Immature natural killer cell (primary cell): ENCODE results near the gene HFE. TPM values are rescaled to one million over a fixed set of nuclear protein-coding genes. Genes with fewer than 3 reads are reported as not detected.
"Not testable (repeated sequence)": the region's sequence is repeated elsewhere in the genome, so short reads cannot be mapped to it uniquely, and the experiment has no call there.

Experiments
- DNase-seq, 3 donors: peaks; one replicate each; pipeline ENCODE4 v3.0.0; 2022; ENCODE audit warnings: mixed read lengths in 1 of 3
- H3K27ac Mint-ChIP-seq, 6 donors: one replicate each; pipeline ENCODE4 v1.8.0; 2020; ENCODE audit warnings: mixed read lengths in 6 of 6, mild to moderate bottlenecking in 5 of 6, inconsistent platforms in 4 of 6, moderate library complexity in 3 of 6
- H3K27me3 Mint-ChIP-seq, 3 donors: one replicate each; pipeline ENCODE4 v1.8.0; 2020 to 2021; ENCODE audit warnings: low read depth in 3 of 3, mild to moderate bottlenecking in 3 of 3, mixed read lengths in 3 of 3, moderate library complexity in 3 of 3, inconsistent platforms in 1 of 3
- H3K36me3 Mint-ChIP-seq, 3 donors: one replicate each; pipeline ENCODE4 v1.8.0; 2020; ENCODE audit warnings: mixed read lengths in 3 of 3, inconsistent platforms in 2 of 3, mild to moderate bottlenecking in 2 of 3
- H3K4me1 Mint-ChIP-seq, 2 donors: one replicate each; pipeline ENCODE4 v1.8.0; 2020; ENCODE audit warnings: inconsistent platforms in 2 of 2, mild to moderate bottlenecking in 2 of 2, mixed read lengths in 2 of 2, moderate library complexity in 1 of 2
- H3K4me3 Mint-ChIP-seq, 5 donors: one replicate each; pipeline ENCODE4 v1.8.0; 2020; ENCODE audit warnings: mild to moderate bottlenecking in 5 of 5, mixed read lengths in 5 of 5, inconsistent platforms in 3 of 5, moderate library complexity in 3 of 5
- H3K9me3 Mint-ChIP-seq, 6 donors: one replicate each; pipeline ENCODE4 v1.8.0; 2020; ENCODE audit warnings: mild to moderate bottlenecking in 6 of 6, mixed read lengths in 6 of 6, inconsistent platforms in 4 of 6, moderate library complexity in 3 of 6
- polyA plus RNA-seq, 3 donors: library from polyadenylated mRNA; unstranded; fragments of 300-500 nt; fragmentation: Illumina TruSeq; gene quantifications; one replicate each; pipeline ENCODE4 v1.2.3, GENCODE V29; 2021

Gene HFE
- polyA plus RNA-seq: 1 to 10 TPM in 2 of 3 donors, under 1 TPM in 1; 0.90 to 5.1 (median 1.8) TPM

DNA sequence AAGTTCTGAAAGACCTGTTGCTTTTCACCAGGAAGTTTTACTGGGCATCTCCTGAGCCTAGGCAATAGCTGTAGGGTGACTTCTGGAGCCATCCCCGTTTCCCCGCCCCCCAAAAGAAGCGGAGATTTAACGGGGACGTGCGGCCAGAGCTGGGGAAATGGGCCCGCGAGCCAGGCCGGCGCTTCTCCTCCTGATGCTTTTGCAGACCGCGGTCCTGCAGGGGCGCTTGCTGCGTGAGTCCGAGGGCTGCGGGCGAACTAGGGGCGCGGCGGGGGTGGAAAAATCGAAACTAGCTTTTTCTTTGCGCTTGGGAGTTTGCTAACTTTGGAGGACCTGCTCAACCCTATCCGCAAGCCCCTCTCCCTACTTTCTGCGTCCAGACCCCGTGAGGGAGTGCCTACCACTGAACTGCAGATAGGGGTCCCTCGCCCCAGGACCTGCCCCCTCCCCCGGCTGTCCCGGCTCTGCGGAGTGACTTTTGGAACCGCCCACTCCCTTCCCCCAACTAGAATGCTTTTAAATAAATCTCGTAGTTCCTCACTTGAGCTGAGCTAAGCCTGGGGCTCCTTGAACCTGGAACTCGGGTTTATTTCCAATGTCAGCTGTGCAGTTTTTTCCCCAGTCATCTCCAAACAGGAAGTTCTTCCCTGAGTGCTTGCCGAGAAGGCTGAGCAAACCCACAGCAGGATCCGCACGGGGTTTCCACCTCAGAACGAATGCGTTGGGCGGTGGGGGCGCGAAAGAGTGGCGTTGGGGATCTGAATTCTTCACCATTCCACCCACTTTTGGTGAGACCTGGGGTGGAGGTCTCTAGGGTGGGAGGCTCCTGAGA is at the start of gene HFE:
HFE (plus strand) TSS at position 146 of the 832 bp plus-strand sequence; CDS start at position 158, 12 bp downstream.
- Mint-ChIP-seq H3K9me3 (no peaks in the 10 kb centered on the region), H3K4me3 (peak within 1 kb of the TSS; percentile 86 to 91 (median 88)), H3K4me1 (peaks cover 15 to 19% of the 10 kb centered on the region in 2 donors), H3K36me3 (peaks cover 0 to 7% (median 4%) of the 10 kb centered on the region in 3 donors), H3K27me3 (peaks cover 2 to 8% (median 3%) of the 10 kb centered on the region in 3 donors), H3K27ac (peak within 1 kb of the TSS; percentile 43 to 73 (median 68))
- peak; percentile 41 to 43 (median 43) for DNase-seq

DNA sequence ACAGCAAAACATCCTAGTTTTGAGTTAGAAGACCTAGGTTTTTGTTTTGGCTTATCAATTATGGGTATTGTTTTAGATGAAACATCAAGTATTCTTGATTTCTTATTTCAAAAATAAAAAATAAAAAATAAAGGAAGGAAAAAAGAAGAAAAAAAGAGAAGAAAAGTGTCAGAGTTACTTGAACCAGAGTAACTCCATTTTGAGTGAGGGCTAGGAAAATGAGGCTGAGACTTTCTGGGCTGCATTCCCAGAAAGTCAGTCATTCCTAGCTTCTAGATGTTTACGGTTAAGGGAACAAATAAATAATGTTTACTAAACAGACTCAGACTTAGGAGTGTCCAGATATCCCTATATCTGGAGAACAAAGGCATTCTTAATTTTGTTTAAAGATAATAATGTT is 45.3 kb upstream of the HFE start:
- DNase-seq: no peak
- Mint-ChIP-seq H3K4me1 (peaks cover 35 to 38% of the 10 kb centered on the region in 2 donors), H3K27me3 (peaks cover 17 to 19% (median 18%) of the 10 kb centered on the region in 3 donors), H3K27ac (no peak overlapping the region), H3K36me3 (no peaks in the 10 kb centered on the region), H3K4me3 (no peak overlapping the region), H3K9me3 (no peaks in the 10 kb centered on the region)

- no peaks in the 10 kb centered on the region for H3K36me3 Mint-ChIP-seq
- H3K4me1 Mint-ChIP-seq: peaks cover 35 to 38% of the 10 kb centered on the region in 2 donors
- peak overlapping the region; percentile 87 to 100 (median 93) for H3K4me3 Mint-ChIP-seq
- no peaks in the 10 kb centered on the region for H3K9me3 Mint-ChIP-seq
- DNase-seq: peak; percentile 91 to 94 (median 93)
- peaks cover 17 to 19% (median 18%) of the 10 kb centered on the region in 3 donors for H3K27me3 Mint-ChIP-seq
- H3K27ac Mint-ChIP-seq: peak overlapping the region; percentile 97 to 100 (median 98)
Observed at GRCh38 chr6:26043384-26044139, 43.7 kb upstream of the HFE start.

DNA sequence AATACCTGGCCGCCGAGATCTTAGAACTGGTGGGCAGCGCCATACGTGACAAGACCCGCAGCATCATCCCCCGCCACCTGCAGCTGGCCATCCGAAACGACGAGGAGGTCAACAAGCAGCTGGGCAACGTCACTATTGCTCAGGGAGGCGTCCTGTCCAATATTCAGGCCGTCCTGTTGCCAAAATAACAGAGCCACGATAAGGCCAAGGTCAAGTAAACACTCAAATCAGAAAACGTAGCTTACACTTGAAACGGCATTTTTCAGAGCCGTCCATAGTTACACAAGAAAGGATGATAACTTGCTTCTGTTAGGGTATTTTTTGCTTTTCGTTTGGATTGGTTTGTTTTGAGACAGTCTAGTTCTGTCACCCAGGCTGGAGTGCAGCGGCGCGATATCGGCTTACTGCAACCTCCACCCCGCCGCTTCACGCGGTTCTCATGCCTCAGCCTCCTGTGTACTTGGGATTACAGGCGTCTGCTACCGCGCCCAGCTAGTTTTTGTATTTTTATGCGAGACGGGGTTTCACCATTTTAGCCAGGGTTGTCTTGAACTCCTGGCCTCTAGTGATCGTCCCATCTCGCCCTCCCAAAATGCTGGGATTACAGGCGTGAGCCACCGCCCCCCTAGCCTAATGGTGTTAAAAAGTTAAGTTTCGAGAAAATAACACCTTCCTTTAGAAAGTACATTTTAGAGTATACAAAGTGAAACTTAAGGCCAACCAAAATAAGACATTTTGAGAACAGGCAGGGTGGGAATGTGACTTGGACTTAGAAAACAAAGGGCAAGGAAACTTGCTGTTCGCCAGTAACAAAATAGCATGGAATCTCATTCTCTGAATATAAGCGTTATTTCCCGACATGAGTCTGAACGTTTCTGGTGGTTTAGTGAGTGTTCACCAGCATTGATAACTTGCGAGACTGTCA is 42.8 kb upstream of the HFE start:
- Mint-ChIP-seq H3K36me3 (no peaks in the 10 kb centered on the region), H3K9me3 (no peaks in the 10 kb centered on the region), H3K27me3 (peaks cover 17 to 19% (median 18%) of the 10 kb centered on the region in 3 donors), H3K27ac (peak overlapping the region; percentile 97 to 100 (median 98)), H3K4me1 (peaks cover 35 to 38% of the 10 kb centered on the region in 2 donors), H3K4me3 (peak overlapping the region; percentile 87 to 100 (median 93))
- DNase-seq: peak; percentile 49 to 54 (median 54)

DNA sequence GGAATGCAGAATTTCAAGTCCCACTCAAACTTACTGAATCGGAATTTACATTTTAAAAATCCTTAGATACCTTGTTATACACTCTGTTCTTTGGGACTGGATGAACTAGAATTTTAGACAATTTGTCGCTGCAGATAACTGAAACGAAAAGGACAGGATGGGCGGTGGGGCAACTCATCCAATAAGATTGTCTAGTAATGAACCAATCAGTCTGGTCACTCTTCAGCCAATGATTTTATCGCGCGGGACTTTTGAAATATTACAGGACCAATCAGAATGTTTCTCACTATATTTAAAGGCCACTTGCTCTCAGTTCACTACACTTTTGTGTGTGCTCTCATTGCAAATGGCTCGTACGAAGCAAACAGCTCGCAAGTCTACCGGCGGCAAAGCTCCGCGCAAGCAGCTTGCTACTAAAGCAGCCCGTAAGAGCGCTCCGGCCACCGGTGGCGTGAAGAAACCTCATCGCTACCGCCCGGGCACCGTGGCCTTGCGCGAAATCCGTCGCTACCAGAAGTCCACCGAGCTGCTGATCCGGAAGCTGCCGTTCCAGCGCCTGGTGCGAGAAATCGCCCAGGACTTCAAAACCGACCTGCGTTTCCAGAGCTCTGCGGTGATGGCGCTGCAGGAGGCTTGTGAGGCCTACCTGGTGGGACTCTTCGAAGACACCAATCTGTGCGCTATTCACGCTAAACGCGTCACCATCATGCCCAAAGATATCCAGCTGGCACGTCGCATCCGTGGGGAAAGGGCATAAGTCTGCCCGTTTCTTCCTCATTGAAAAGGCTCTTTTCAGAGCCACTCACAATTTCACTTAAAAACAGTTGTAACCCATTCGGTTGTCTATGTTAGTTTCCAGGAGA is 41.9 kb upstream of the HFE start:
- Mint-ChIP-seq H3K4me3 (peak overlapping the region; percentile 87 to 100 (median 93)), H3K4me1 (peaks cover 35 to 38% of the 10 kb centered on the region in 2 donors), H3K36me3 (no peaks in the 10 kb centered on the region), H3K27ac (peak overlapping the region; percentile 97 to 100 (median 98)), H3K9me3 (no peaks in the 10 kb centered on the region), H3K27me3 (peaks cover 17 to 19% (median 18%) of the 10 kb centered on the region in 3 donors)
- DNase-seq: peak; percentile 90 to 91 (median 90)

GRCh38 chr6:26045928-26046368 is 41.3 kb upstream of the HFE start:
- H3K27ac Mint-ChIP-seq: peak overlapping the region in 4 of 6 donors; percentile 98 to 99 (median 98)
- peaks cover 17 to 19% (median 18%) of the 10 kb centered on the region in 3 donors for H3K27me3 Mint-ChIP-seq
- peak overlapping the region; percentile 87 to 100 (median 93) for H3K4me3 Mint-ChIP-seq
- H3K9me3 Mint-ChIP-seq: no peaks in the 10 kb centered on the region
- no peak for DNase-seq
- H3K4me1 Mint-ChIP-seq: peaks cover 35 to 38% of the 10 kb centered on the region in 2 donors
- H3K36me3 Mint-ChIP-seq: no peaks in the 10 kb centered on the region

DNA sequence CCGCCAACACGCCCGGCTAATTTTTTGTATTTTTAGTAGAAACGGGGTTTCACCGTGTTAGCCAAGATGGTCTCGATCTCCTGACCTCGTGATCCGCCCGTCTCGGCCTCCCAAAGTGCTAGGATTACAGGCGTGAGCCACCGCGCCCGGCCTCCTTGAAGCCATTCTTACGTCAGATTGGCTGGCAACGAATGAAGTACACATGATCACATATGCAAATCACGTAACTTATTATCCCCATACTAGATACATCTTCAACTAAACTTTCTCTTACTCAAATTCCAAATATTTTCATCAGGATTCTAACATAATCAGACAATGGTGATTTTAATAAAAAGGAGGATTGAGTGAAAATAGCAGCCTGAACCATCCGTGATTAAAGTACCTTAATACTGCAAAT is 39.9 kb upstream of the HFE start:
- not testable (repeated sequence) for H3K36me3 Mint-ChIP-seq, H3K9me3 Mint-ChIP-seq, DNase-seq
- H3K4me3 Mint-ChIP-seq: peak overlapping the region in 2 of 5 donors; percentile 5 to 18
- H3K27me3 Mint-ChIP-seq: peaks cover 17 to 19% (median 18%) of the 10 kb centered on the region in 3 donors
- peaks cover 34 to 35% of the 10 kb centered on the region in 2 donors for H3K4me1 Mint-ChIP-seq
- peak overlapping the region in 1 of 6 donors; percentile 4 for H3K27ac Mint-ChIP-seq

GRCh38 chr6:26048590-26048989 is 38.6 kb upstream of the HFE start:
- Mint-ChIP-seq H3K4me1 (peaks cover 26 to 27% of the 10 kb centered on the region in 2 donors), H3K27ac (no peak overlapping the region), H3K9me3 (no peaks in the 10 kb centered on the region), H3K36me3 (no peaks in the 10 kb centered on the region), H3K27me3 (peaks cover 14 to 15% (median 15%) of the 10 kb centered on the region in 3 donors), H3K4me3 (no peak overlapping the region)
- no peak for DNase-seq

DNA sequence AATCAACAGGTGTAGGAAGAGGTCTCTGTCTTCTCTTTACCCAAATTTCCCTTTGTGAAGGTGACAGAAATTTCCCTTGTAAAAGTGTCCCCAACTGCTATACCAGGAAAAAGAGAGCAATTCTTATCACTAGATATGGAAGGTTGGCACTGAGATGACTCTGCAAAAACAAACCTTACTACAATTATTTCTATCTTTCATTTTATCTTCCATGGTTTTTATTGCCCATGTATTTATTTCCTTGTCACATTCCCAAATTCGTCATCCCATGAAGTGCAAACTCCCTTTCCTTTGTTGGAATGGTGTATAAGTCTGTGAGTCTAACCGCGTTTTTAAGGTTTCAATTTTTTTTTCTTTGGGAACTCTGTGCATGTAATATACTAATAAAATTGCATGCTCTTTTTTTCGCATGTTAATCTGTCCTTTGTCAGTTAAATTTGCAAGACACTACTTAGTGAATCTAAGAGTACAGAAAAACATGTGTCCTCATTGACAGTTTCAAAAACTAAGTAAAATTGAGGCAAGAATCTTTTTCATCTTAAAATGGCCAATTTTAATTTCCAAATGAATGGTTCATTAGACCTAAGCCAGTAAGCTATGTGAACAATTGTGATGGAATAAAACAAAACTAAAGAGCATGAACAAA is 35.4 kb upstream of the HFE start:
- peaks cover 10 to 24% (median 14%) of the 10 kb centered on the region in 3 donors for H3K27me3 Mint-ChIP-seq
- no peaks in the 10 kb centered on the region for H3K36me3 Mint-ChIP-seq
- no peak overlapping the region for H3K4me3 Mint-ChIP-seq
- H3K4me1 Mint-ChIP-seq: peaks cover 22 to 35% of the 10 kb centered on the region in 2 donors
- DNase-seq: no peak
- H3K27ac Mint-ChIP-seq: peak overlapping the region in 2 of 6 donors; percentile 7 to 24
- no peaks in the 10 kb centered on the region for H3K9me3 Mint-ChIP-seq

DNA sequence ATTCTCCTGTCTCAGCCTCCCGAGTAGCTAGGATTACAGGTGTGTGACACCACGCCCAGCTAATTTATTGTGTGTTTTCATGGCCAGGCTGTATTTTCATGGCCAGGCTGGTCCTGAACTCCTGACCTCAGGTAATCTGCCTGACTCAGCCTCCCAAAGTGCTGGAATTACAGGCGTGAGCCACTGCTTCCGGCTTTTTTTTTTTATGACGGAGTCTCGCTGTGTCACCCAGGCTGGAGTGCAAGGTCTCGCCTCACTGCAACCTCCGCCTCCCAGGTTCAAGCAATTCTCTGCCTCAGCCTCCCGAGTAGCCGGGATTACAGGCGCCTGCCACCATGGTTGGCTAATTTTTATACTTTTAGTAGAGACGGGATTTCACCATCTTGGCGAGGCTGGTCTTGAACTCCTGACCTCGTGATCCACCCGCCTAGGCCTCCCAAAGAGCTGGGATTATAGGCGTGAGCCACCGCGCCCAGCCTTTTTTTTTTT is 34.4 kb upstream of the HFE start:
- not testable (repeated sequence) for DNase-seq, H3K9me3 Mint-ChIP-seq, H3K4me3 Mint-ChIP-seq, H3K36me3 Mint-ChIP-seq
- Mint-ChIP-seq H3K27ac (peak overlapping the region in 2 of 6 donors; percentile 48 to 69), H3K4me1 (peaks cover 26 to 45% of the 10 kb centered on the region in 2 donors), H3K27me3 (peaks cover 10 to 26% (median 14%) of the 10 kb centered on the region in 3 donors)

DNA sequence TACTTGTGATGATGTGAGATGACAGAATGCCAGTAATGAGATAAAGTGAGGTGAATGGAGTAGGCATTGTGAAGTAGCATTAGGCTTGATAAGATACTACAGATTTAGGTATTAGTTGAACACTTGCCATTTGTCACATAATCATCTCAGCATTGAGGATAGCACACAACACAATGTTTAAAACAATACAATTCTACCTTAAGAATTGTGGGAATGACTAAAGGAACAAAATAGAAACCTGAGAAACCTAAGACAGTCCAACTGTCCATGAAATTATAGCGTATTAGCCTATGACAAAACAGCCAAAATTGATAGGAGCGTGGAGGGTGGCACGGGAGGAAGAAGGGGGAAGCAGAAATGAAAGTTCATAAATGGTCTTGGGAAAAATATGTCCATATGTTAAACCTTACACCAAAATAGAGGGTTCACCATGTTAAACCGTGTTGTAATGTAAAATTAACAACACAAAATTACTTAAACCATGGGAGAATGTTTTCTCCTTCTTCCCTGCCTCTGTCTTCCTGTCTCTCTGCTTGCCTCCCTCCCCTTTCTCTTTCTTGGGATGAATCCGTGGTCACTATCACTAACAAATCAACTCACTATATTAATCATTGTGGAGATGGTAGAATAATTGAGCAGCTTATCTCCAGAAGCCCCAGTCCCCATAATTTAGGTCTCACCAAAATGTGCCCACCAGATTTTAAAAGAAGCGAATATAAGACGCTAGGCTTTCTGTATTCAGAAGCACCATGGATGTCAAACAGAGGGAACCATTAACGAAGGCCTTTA is 33.0 kb upstream of the HFE start:
- Mint-ChIP-seq H3K27ac (peak overlapping the region; percentile 96 to 99 (median 98)), H3K36me3 (no peaks in the 10 kb centered on the region), H3K9me3 (no peaks in the 10 kb centered on the region), H3K4me1 (peaks cover 26 to 46% of the 10 kb centered on the region in 2 donors), H3K4me3 (peak overlapping the region; percentile 95 to 98 (median 97)), H3K27me3 (peaks cover 10 to 26% (median 14%) of the 10 kb centered on the region in 3 donors)
- no peak for DNase-seq
